ENCODE measurements around the gene SNTB2. TPM values are rescaled to one million over a fixed set of nuclear protein-coding genes. Genes with fewer than 3 reads are reported as not detected.

SNTB2 gene
- total and polyA plus RNA-seq, 8 donors = 4.0 to 74.4 (median 22.1) TPM

GRCh38 chr16:69223882-69224281 lies 36.9 kb downstream of the SNTB2 start:
- Histone ChIP-seq H3K27ac (no peak overlapping the region), H3K36me3 (no peaks in the 10 kb centered on the region)
- intact Hi-C loops (cut with DNase I; ENCODE audit: low total_unique reads) = no loop called here

GRCh38 chr16:69225121-69225520 lies 38.2 kb downstream of the SNTB2 start:
- TF ChIP-seq CTCF (IDR thresholded peaks at IDR 0.05) (no peak), EP300 (IDR thresholded peaks at IDR 0.05) (no peak), POLR2AphosphoS5 (IDR thresholded peaks at IDR 0.05) (no peak), POLR2A (IDR thresholded peaks at IDR 0.05) (no peak)
- intact Hi-C loops (cut with DNase I; ENCODE audit: low total_unique reads) = no loop called here
- no peak overlapping the region for H3K4me3 ChIP-seq
- H3K36me3 ChIP-seq = no peaks in the 10 kb centered on the region
- no peaks in the 10 kb centered on the region for H3K27me3 ChIP-seq
- WGBS, 5 donors = 40 to 65% (median 52%) methylated on average over 7 of the region's 7 CpGs
- peaks cover 0 to 46% (median 32%) of the 10 kb centered on the region in 4 donors for H3K4me1 ChIP-seq
- no peaks in the 10 kb centered on the region for H3K9me3 ChIP-seq
- no peak overlapping the region for H3K27ac ChIP-seq
- peak in 1 of 2 donors; percentile 58 for DNase-seq

More at GRCh38 chr16:69223882-69224281, 36.9 kb downstream of the SNTB2 start:
- Histone ChIP-seq H3K4me1 (peaks cover under 1 to 51% (median 36%) of the 10 kb centered on the region in 4 donors), H3K4me3 (no peak overlapping the region), H3K9me3 (no peaks in the 10 kb centered on the region), H3K27me3 (no peaks in the 10 kb centered on the region)
- no peak for DNase-seq
- no peak for TF ChIP-seq CTCF (IDR thresholded peaks at IDR 0.05)
- TF ChIP-seq EP300 (IDR thresholded peaks at IDR 0.05) = no peak
- no peak for TF ChIP-seq POLR2AphosphoS5 (IDR thresholded peaks at IDR 0.05)
- no peak for TF ChIP-seq POLR2A (IDR thresholded peaks at IDR 0.05)
- WGBS, 5 donors = 90 to 97% (median 97%) methylated on average over 5 to 6 of the region's 6 CpGs

- intact Hi-C loops (cut with DNase I; ENCODE audit: low total_unique reads) = no loop called here
- no peak overlapping the region for H3K4me3 ChIP-seq
- H3K27ac ChIP-seq = peak overlapping the region in 1 of 5 donors; percentile 6
- DNase-seq = no peak
- no peaks in the 10 kb centered on the region for H3K27me3 ChIP-seq
- H3K36me3 ChIP-seq = no peaks in the 10 kb centered on the region
- TF ChIP-seq EP300 (IDR thresholded peaks at IDR 0.05) (no peak), CTCF (IDR thresholded peaks at IDR 0.05) (no peak), POLR2A (IDR thresholded peaks at IDR 0.05) (no peak), POLR2AphosphoS5 (IDR thresholded peaks at IDR 0.05) (no peak)
- no peaks in the 10 kb centered on the region for H3K9me3 ChIP-seq
- H3K4me1 ChIP-seq = peaks cover 0 to 54% (median 22%) of the 10 kb centered on the region in 4 donors
Measured at GRCh38 chr16:69233124-69233523, 46.2 kb downstream of the SNTB2 start.

- H3K27ac ChIP-seq = peak overlapping the region in 3 of 5 donors; percentile 6 to 29 (median 18)
- H3K27me3 ChIP-seq = no peaks in the 10 kb centered on the region
- H3K4me3 ChIP-seq = no peak overlapping the region
- TF ChIP-seq POLR2AphosphoS5 (IDR thresholded peaks at IDR 0.05) (no peak), CTCF (IDR thresholded peaks at IDR 0.05) (no peak), EP300 (IDR thresholded peaks at IDR 0.05) (no peak), POLR2A (IDR thresholded peaks at IDR 0.05) (no peak)
- no peak for DNase-seq
- H3K4me1 ChIP-seq = peaks cover 0 to 67% (median 29%) of the 10 kb centered on the region in 4 donors
- no peaks in the 10 kb centered on the region for H3K9me3 ChIP-seq
- 51 to 75% (median 56%) methylated on average over 3 of the region's 3 CpGs for WGBS, 5 donors
- no peaks in the 10 kb centered on the region for H3K36me3 ChIP-seq
- intact Hi-C loops (cut with DNase I; ENCODE audit: low total_unique reads) = no loop called here
Measured at GRCh38 chr16:69234460-69234859, 47.5 kb downstream of the SNTB2 start.
